H1 (cell line): ENCODE measurements around the gene HIVEP3. TPM values are rescaled to one million over a fixed set of nuclear protein-coding genes. Genes with fewer than 3 reads are reported as not detected.

Source experiments
- HDAC6 ChIP-seq: IDR thresholded peaks from one replicate; pipeline ENCODE4 v1.7.1; 2012; ENCODE audit warnings: low read depth, mild to moderate bottlenecking, inconsistent platforms, low read length, moderate library complexity
- polyA plus RNA-seq, 7 experiments: library from polyadenylated mRNA; depleted of rRNA in 3 of 7; stranded (reverse) in 5 of 7; unstranded in 2 of 7; fragments of >200 nt in 5 of 7; fragments of 200-250 nt in 2 of 7; gene quantifications; 1 replicate in 5 of 7; 2 replicates in 1 of 7; 4 replicates in 1 of 7; pipeline versions ENCODE4 v1.2.1 to v1.2.3, GENCODE V29; 2011 to 2013; ENCODE audit warnings: missing spikeins in 2 of 7, mixed read lengths in 2 of 7
- total RNA-seq: library from RNA; stranded (reverse); fragmentation: NEBNext Ultra II Directional; extraction: Animal tissue kit (Norgen Biotek cat#: 25700); gene quantifications from 2 replicates; pipeline ENCODE4 v1.2.1, GENCODE V29; 2021
- TF ChIP-seq, protein P1 (sequence below): IDR thresholded peaks from 2 replicates; pipeline ENCODE4 v1.6.1; 2012; ENCODE audit warnings: inconsistent platforms

Gene HIVEP3
- total and polyA plus RNA-seq, 2 of the 8 experiments (the other 6 are each of a cell fraction or from before 2014, with no cell fraction given) = 0.24 to 0.69 TPM

GRCh38 chr1:41705798-41706197 lies 212.9 kb downstream of the HIVEP3 start (continued):
- TF ChIP-seq, protein P1, sequence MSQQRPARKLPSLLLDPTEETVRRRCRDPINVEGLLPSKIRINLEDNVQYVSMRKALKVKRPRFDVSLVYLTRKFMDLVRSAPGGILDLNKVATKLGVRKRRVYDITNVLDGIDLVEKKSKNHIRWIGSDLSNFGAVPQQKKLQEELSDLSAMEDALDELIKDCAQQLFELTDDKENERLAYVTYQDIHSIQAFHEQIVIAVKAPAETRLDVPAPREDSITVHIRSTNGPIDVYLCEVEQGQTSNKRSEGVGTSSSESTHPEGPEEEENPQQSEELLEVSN = no peak
- TF ChIP-seq HDAC6 = no peak
